Measurements from ENCODE around the gene GRIA1. TPM values are rescaled to one million over a fixed set of nuclear protein-coding genes. Genes with fewer than 3 reads are reported as not detected.
A peak's percentile ranks its signal among the peaks of the same experiment; 100 is the strongest.

GRIA1 gene
- total RNA-seq, 2 donors from 2014 or later, result 12.4 to 39.0 TPM

GRCh38 chr5:153630546-153630945 lies 140.1 kb downstream of the GRIA1 start:
- Histone ChIP-seq H3K9me3 (no peaks in the 10 kb centered on the region), H3K27ac (peak overlapping the region in 1 of 2 donors; percentile 8), H3K27me3 (replicated peaks; ENCODE audit: insufficient read depth) (no peaks in the 10 kb centered on the region), H3K4me3 (no peak overlapping the region), H3K4me1 (ENCODE audit: control insufficient read depth in 1 of 2, low read depth in 2 of 2) (peaks cover 11 to 44% of the 10 kb centered on the region in 2 donors), H3K36me3 (no peaks in the 10 kb centered on the region)
- DNase-seq (ENCODE audit: low spot score) (no peak), ATAC-seq (ENCODE audit: insufficient number of reproducible peaks, low FRiP score, low read depth) (no peak)
- TF ChIP-seq CTCF (IDR thresholded peaks at IDR 0.05), result no peak

GRCh38 chr5:153632748-153633290 lies 142.3 kb downstream of the GRIA1 start:
- ATAC-seq (ENCODE audit: insufficient number of reproducible peaks, low FRiP score, low read depth) (no peak), DNase-seq (ENCODE audit: low spot score) (no peak)
- Histone ChIP-seq H3K27ac (no peak overlapping the region), H3K36me3 (no peaks in the 10 kb centered on the region), H3K9me3 (no peaks in the 10 kb centered on the region), H3K4me1 (ENCODE audit: control insufficient read depth in 1 of 2, low read depth in 2 of 2) (peaks cover 7 to 24% of the 10 kb centered on the region in 2 donors), H3K27me3 (replicated peaks; ENCODE audit: insufficient read depth) (no peaks in the 10 kb centered on the region), H3K4me3 (no peak overlapping the region)
- TF ChIP-seq CTCF (IDR thresholded peaks at IDR 0.05), result no peak

DNA sequence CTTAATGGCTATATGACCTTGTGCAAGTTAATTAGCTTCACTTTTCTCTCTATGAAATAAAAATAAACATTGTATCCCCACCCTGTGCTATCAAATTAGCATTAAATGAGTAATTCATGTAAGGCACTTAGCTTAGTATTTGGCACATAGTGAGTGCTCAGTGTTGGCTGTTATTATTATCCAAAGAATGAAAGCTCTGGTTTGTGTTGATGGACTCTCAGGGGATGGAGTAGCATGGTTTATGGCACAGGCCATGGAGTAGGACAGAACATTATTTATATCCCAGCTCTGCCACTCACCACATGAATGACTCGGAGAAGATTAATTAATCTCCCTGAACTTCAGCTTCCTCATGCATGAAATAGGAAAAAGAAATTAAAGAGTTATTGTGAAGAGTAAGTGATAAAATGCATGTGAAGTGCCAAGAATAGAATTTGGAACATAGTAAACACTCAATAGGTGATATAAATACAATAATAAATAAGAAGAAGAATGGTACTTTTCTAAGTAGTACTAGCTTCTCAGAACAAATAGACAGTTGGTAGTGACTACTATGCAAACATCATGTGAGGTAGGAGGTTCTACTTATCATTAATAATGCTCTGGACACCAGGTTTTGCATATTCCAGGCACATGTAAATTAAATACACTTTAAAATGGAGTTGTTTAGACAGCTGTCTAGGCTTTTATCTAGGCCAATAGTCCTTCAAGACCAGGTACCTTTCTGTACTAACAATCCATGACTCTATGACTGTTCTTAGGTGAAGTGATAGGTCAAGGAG lies 146.4 kb downstream of the GRIA1 start:
- ATAC-seq (ENCODE audit: insufficient number of reproducible peaks, low FRiP score, low read depth) (no peak), DNase-seq (ENCODE audit: low spot score) (no peak)
- no peak overlapping the region for H3K27ac ChIP-seq
- H3K27me3 ChIP-seq (replicated peaks; ENCODE audit: insufficient read depth), result no peaks in the 10 kb centered on the region
- H3K9me3 ChIP-seq, result no peaks in the 10 kb centered on the region
- TF ChIP-seq CTCF (IDR thresholded peaks at IDR 0.05), result no peak
- no peak overlapping the region for H3K4me3 ChIP-seq
- H3K36me3 ChIP-seq, result no peaks in the 10 kb centered on the region
- H3K4me1 ChIP-seq (ENCODE audit: control insufficient read depth in 1 of 2, low read depth in 2 of 2), result peaks cover 3 to 9% of the 10 kb centered on the region in 2 donors

DNA sequence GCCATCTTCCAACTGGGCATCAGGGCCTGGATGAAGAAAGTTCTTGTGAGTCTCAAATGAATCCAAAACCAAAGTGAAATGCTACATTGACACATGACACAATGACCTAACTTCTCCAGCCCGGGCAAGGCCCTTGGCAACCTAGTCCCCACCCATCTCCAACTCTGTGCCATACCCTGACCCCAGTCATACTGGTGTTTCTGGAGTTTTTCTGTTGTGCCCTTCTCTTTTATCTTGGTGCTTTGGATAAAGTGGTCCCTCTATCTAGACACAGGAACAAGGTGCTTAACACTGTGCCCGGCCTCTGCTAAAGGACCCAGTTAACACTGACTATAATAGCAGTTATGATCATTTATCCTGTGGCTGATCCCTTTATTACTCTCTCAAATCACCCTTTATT lies 149.8 kb downstream of the GRIA1 start:
- Histone ChIP-seq H3K27ac (no peak overlapping the region), H3K27me3 (replicated peaks; ENCODE audit: insufficient read depth) (no peaks in the 10 kb centered on the region), H3K9me3 (no peaks in the 10 kb centered on the region), H3K4me1 (ENCODE audit: control insufficient read depth in 1 of 2, low read depth in 2 of 2) (peaks cover 3 to 9% of the 10 kb centered on the region in 2 donors), H3K4me3 (no peak overlapping the region), H3K36me3 (no peaks in the 10 kb centered on the region)
- DNase-seq (ENCODE audit: low spot score), result no peak
- no peak for ATAC-seq (ENCODE audit: insufficient number of reproducible peaks, low FRiP score, low read depth)
- no peak for TF ChIP-seq CTCF (IDR thresholded peaks at IDR 0.05)

- no peak for TF ChIP-seq CTCF (IDR thresholded peaks at IDR 0.05)
- no peak for ATAC-seq (ENCODE audit: insufficient number of reproducible peaks, low FRiP score, low read depth)
- H3K36me3 ChIP-seq, result no peaks in the 10 kb centered on the region
Observed at GRCh38 chr5:153641183-153641688, 150.8 kb downstream of the GRIA1 start.

More at GRCh38 chr5:153641183-153641688, 150.8 kb downstream of the GRIA1 start:
- no peaks in the 10 kb centered on the region for H3K27me3 ChIP-seq (replicated peaks; ENCODE audit: insufficient read depth)
- H3K4me1 ChIP-seq (ENCODE audit: control insufficient read depth in 1 of 2, low read depth in 2 of 2), result peaks cover 3 to 9% of the 10 kb centered on the region in 2 donors
- H3K9me3 ChIP-seq, result no peaks in the 10 kb centered on the region
- H3K4me3 ChIP-seq, result no peak overlapping the region
- no peak for DNase-seq (ENCODE audit: low spot score)
- H3K27ac ChIP-seq, result no peak overlapping the region
